Pancreas (tissue), 10 donors: ENCODE data around the gene SND1. TPM values are rescaled to one million over a fixed set of nuclear protein-coding genes. Genes with fewer than 3 reads are reported as not detected.

Source experiments
- ATAC-seq, 4 donors: fragments of 200-7000 bp; cut with Tn5 transposase; one replicate each; pipeline versions ENCODE4 v1.8.0 to v1.9.1; 2020; ENCODE audit warnings: mild to moderate bottlenecking in 4 of 4, moderate library complexity in 4 of 4
- DNase-seq, 6 donors: peaks; one replicate each; pipeline ENCODE4 v3.0.0-alpha.2; 2020
- FAIRE-seq: peaks from 2 replicates; lab custom pipeline; 2012; peaks lifted over from hg19 to GRCh38; lab: Jason Lieb, UNC
- H3K27ac ChIP-seq, 4 donors: fragments of 200-600 bp; sonication (generic); 1 replicate in 3 of 4; 2 replicates in 1 of 4; pipeline versions ENCODE4 v1.5.0 to v1.8.0; 2020
- H3K27me3 ChIP-seq, 4 donors: fragments of 200-600 bp; one replicate each; pipeline ENCODE4 v1.8.0; 2021
- H3K36me3 ChIP-seq, 3 donors: fragments of 200-600 bp; sonication (generic) in 1 of 3; one replicate each; pipeline versions ENCODE4 v1.5.0 to v1.8.0; 2020 to 2021
- H3K4me1 ChIP-seq, 3 donors: fragments of 200-600 bp; one replicate each; pipeline ENCODE4 v1.8.0; 2021
- H3K4me3 ChIP-seq, 4 donors: fragments of 200-600 bp; sonication (generic) in 2 of 4; one replicate each; pipeline versions ENCODE4 v1.5.0 to v1.8.0; 2020 to 2021
- H3K9me3 ChIP-seq, 4 donors: fragments of 200-600 bp; one replicate each; pipeline ENCODE4 v1.8.0; 2021
- CTCF ChIP-seq, 4 donors: fragments of 200-600 bp; sonication (generic) in 3 of 4; IDR thresholded peaks; one replicate each; pipeline versions ENCODE4 v1.5.0 to v1.8.0; 2021; ENCODE audit warnings: antibody characterized with exemption in 4 of 4
- WGBS, 2 donors: extraction: QIAGEN DNeasy Blood & Tissue Kit; methylation state at CpG; one replicate each; pipeline ENCODE4 v1.1.7; 2013; 5-methylcytosine and 5-hydroxymethylcytosine counted together
- intact Hi-C, 3 donors: fragments of 100-400 bp; cut with DNase I; formaldehyde crosslinking; loops; one replicate each; pipeline versions ENCODE4 v1.11.1 to v1.14.2; 2022
- polyA plus RNA-seq, 2 donors: library from polyadenylated mRNA; stranded (reverse); fragments of 200-250 nt; gene quantifications; one replicate each; pipeline ENCODE4 v1.2.3, GENCODE V29; 2013
- total RNA-seq, 6 donors: library from RNA; stranded (reverse); fragmentation: NEBNext Ultra II Directional in 4 of 6; extraction: Animal tissue kit (Norgen Biotek cat#: 25700) in 4 of 6; gene quantifications; one replicate each; pipeline versions ENCODE4 v1.2.1 to v1.2.4, GENCODE V29; 2021 to 2023
- donor health status: healthy with polysubstance abuse.
- donor health status: DM: no; HTN: no; CAD: no; lungs with moderate emphysema.
- donor health status: DM: no; HTN: no; CAD: no.
- donor health status: control.
- donor health status: control.
- donor health status: Bipolar disorder and iron deficiency.
- donor health status: DM: yes; HTN: yes; CAD: no.
- donor health status: DM: no; HTN: no; CAD: no.
- donor health status: DM: no; HTN: no; CAD: no.
- donor health status: DM: yes; HTN: yes; CAD: no.

Gene SND1
- total and polyA plus RNA-seq, 8 donors = 84.1 to 308 (median 225) TPM

GRCh38 chr7:127933146-127933545, 281.2 kb downstream of the SND1 start:
- DNase-seq (no peak), FAIRE-seq (no peak), ATAC-seq (no peak)
- Histone ChIP-seq H3K27ac (no peak overlapping the region), H3K9me3 (no peaks in the 10 kb centered on the region), H3K4me1 (peaks cover 1 to 4% (median 4%) of the 10 kb centered on the region in 3 donors), H3K36me3 (peaks cover 0 to 12% (median 3%) of the 10 kb centered on the region in 3 donors), H3K4me3 (no peak overlapping the region), H3K27me3 (no peaks in the 10 kb centered on the region)
- intact Hi-C loops = no loop called here
- TF ChIP-seq CTCF (IDR thresholded peaks at IDR 0.05) = no peak
- WGBS, 2 donors = 89 to 90% methylated on average over 4 of the region's 4 CpGs

GRCh38 chr7:127934711-127935110, 282.7 kb downstream of the SND1 start:
- FAIRE-seq (no peak), DNase-seq (no peak), ATAC-seq (no peak)
- intact Hi-C loops = no loop called here
- no peaks in the 10 kb centered on the region for H3K9me3 ChIP-seq
- TF ChIP-seq CTCF (IDR thresholded peaks at IDR 0.05) = no peak
- H3K36me3 ChIP-seq = peaks cover 0 to 7% (median 3%) of the 10 kb centered on the region in 3 donors
- H3K27ac ChIP-seq = no peak overlapping the region
- no peak overlapping the region for H3K4me3 ChIP-seq
- H3K27me3 ChIP-seq = no peaks in the 10 kb centered on the region
- WGBS, 2 donors = 91 to 93% methylated on average over 5 of the region's 5 CpGs
- H3K4me1 ChIP-seq = peaks cover 0 to 3% (median 0%) of the 10 kb centered on the region in 3 donors

- WGBS, 2 donors = 47 to 51% methylated on average over 6 of the region's 6 CpGs
- Histone ChIP-seq H3K9me3 (no peaks in the 10 kb centered on the region), H3K36me3 (peaks cover 0 to 3% (median 0%) of the 10 kb centered on the region in 3 donors), H3K4me3 (no peak overlapping the region), H3K27ac (no peak overlapping the region), H3K27me3 (no peaks in the 10 kb centered on the region), H3K4me1 (peaks cover 0 to 2% (median 0%) of the 10 kb centered on the region in 3 donors)
- no peak for DNase-seq
- no peak for FAIRE-seq
- intact Hi-C loops = no loop called here
- TF ChIP-seq CTCF (IDR thresholded peaks at IDR 0.05) = no peak
- ATAC-seq = peak in 3 of 4 donors; percentile 35 to 69 (median 62)
Measured at GRCh38 chr7:127935847-127936376, 283.9 kb downstream of the SND1 start.

DNA sequence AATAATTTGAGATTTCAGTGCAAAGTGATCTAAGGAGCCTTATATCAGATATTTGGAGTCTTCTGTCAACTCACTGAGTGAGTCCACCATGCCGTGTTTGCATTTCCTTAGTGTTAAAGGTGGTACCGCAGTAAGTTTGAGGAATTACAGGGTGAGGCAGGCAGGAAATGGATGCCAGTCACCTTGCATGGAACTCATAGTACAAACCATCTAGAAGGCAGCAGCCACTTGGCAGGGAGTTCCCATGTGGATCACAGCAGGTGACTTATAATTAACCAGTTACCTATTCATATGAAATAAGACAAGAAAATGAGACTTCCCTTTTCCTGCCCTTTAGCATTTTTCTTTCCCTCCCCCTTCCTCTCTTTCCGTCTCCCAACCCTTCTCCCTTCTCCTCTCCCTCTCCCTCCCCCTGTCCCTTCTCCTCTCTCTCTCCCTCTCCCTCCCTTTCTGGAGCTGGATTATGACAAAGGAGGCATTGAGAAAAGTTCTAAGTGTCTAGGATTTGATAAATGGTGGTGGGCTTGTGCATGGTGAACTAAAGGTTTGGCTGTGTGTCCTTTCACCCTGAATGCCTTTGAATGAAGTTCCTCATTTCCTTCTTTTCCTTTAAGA, 285.2 kb downstream of the SND1 start:
- intact Hi-C loops = no loop called here
- no peak overlapping the region for H3K4me3 ChIP-seq
- TF ChIP-seq CTCF (IDR thresholded peaks at IDR 0.05) = no peak
- ATAC-seq (peak in 2 of 4 donors; percentile 18 to 21), FAIRE-seq (no peak), DNase-seq (no peak)
- no peaks in the 10 kb centered on the region for H3K27me3 ChIP-seq
- no peaks in the 10 kb centered on the region for H3K4me1 ChIP-seq
- H3K9me3 ChIP-seq = no peaks in the 10 kb centered on the region
- no peak overlapping the region for H3K27ac ChIP-seq
- 73 to 78% methylated on average over 3 of the region's 3 CpGs for WGBS, 2 donors
- no peaks in the 10 kb centered on the region for H3K36me3 ChIP-seq

DNA sequence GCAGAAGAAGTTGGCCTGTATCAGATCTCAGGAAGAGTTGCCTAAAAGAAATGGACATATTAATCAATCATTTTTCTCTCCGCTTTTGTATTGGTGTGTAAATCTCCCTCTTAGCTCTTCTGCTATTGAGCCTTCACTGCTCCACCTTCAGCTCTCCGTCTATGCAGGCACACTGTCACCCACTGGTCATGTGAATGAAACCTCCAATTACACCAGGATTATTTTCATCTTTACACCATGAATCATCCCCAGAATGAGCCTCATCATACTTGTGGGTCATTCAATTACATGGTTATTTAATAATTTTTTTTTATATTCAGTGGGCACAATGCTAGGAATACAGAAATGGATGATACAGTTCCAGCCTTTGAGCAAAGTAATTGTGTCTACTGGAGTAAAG, 286.6 kb downstream of the SND1 start:
- intact Hi-C loops = no loop called here
- FAIRE-seq = no peak
- no peak for TF ChIP-seq CTCF (IDR thresholded peaks at IDR 0.05)
- Histone ChIP-seq H3K27ac (no peak overlapping the region), H3K9me3 (no peaks in the 10 kb centered on the region), H3K4me3 (no peak overlapping the region), H3K27me3 (no peaks in the 10 kb centered on the region), H3K4me1 (no peaks in the 10 kb centered on the region), H3K36me3 (peaks cover 0 to 4% (median 0%) of the 10 kb centered on the region in 3 donors)
- 93 to 94% methylated on average over 2 of the region's 2 CpGs for WGBS, 2 donors
- no peak for DNase-seq
- peak in 2 of 4 donors; percentile 51 to 57 for ATAC-seq
